Heart right ventricle (tissue), 16 donors: ENCODE data around the gene CBFA2T2. TPM values are rescaled to one million over a fixed set of nuclear protein-coding genes. Genes with fewer than 3 reads are reported as not detected.

ENCODE experiments used
- ATAC-seq, 8 donors: fragments of 200-7000 bp; cut with Tn5 transposase; one replicate each; pipeline ENCODE4 v1.9.1; 2020; ENCODE audit warnings: mild to moderate bottlenecking in 8 of 8, moderate library complexity in 8 of 8, moderate number of reproducible peaks in 1 of 8
- DNase-seq, 2 donors: peaks; one replicate each; pipeline ENCODE4 v3.0.0-alpha.2; 2020
- H3K27ac ChIP-seq, 10 donors: fragments of 200-600 bp; sonication (generic) in 2 of 10; one replicate each; pipeline versions ENCODE4 v1.5.0 to v1.8.0; 2020 to 2022; ENCODE audit warnings: mild to moderate bottlenecking in 3 of 10
- H3K27me3 ChIP-seq, 7 donors: fragments of 200-600 bp; one replicate each; pipeline ENCODE4 v1.8.0; 2021 to 2022; ENCODE audit warnings: mild to moderate bottlenecking in 2 of 7
- H3K36me3 ChIP-seq, 9 donors: fragments of 200-600 bp; sonication (generic) in 1 of 9; one replicate each; pipeline versions ENCODE4 v1.5.0 to v1.8.0; 2020 to 2022; ENCODE audit warnings: mild to moderate bottlenecking in 2 of 9
- H3K4me1 ChIP-seq, 9 donors: fragments of 200-600 bp; sonication (generic) in 1 of 9; one replicate each; pipeline versions ENCODE4 v1.5.0 to v1.8.0; 2020 to 2022; ENCODE audit warnings: mild to moderate bottlenecking in 4 of 9
- H3K4me3 ChIP-seq, 10 donors: fragments of 200-600 bp; sonication (generic) in 2 of 10; one replicate each; pipeline versions ENCODE4 v1.5.0 to v1.8.0; 2020 to 2022; ENCODE audit warnings: mild to moderate bottlenecking in 7 of 10, moderate library complexity in 2 of 10
- H3K9me3 ChIP-seq, 11 donors: fragments of 200-600 bp in 10 of 11; sonication (generic) in 2 of 11; one replicate each; pipeline versions ENCODE4 v1.5.0 to v1.8.0; 2013 to 2022; ENCODE audit warnings: mild to moderate bottlenecking in 2 of 11, control low read depth in 1 of 11, moderate library complexity in 1 of 11
- WGBS, 2 donors: extraction: QIAGEN DNeasy Blood & Tissue Kit; methylation state at CpG; one replicate each; pipeline ENCODE4 v1.1.7; 2013; ENCODE audit warnings: inconsistent platforms in 1 of 2; 5-methylcytosine and 5-hydroxymethylcytosine counted together
- intact Hi-C, 10 donors: fragments of 100-400 bp; cut with DNase I; formaldehyde crosslinking; loops; one replicate each; pipeline versions ENCODE4 v1.11.1 to v1.14.2; 2022
- polyA plus RNA-seq, 2 donors: library from polyadenylated mRNA; stranded (reverse); fragments of 200-250 nt; gene quantifications; one replicate each; pipeline ENCODE4 v1.2.3, GENCODE V29; 2013
- total RNA-seq, 10 donors: library from RNA; stranded (reverse); fragmentation: NEBNext Ultra II Directional in 3 of 10; extraction: Animal tissue kit (Norgen Biotek cat#: 25700) in 3 of 10; gene quantifications; one replicate each; pipeline versions ENCODE4 v1.2.1 to v1.2.4, GENCODE V29; 2021 to 2023
- TF ChIP-seq, protein P1 (sequence below), 9 donors: fragments of 200-600 bp; sonication (generic) in 2 of 9; IDR thresholded peaks; one replicate each; pipeline versions ENCODE4 v1.5.0 to v1.8.0; 2021 to 2022; ENCODE audit warnings: antibody characterized with exemption in 9 of 9, mild to moderate bottlenecking in 5 of 9, moderate library complexity in 1 of 9
- donor health status: Arrhythmogenic right ventricular cardiomyopathy.
- donor health status: ischemic (EF 13 %, LVEDD 7.1; RV severe dilation, severe dysfunction).
- donor health status: healthy with polysubstance abuse.
- donor health status: DM: no; HTN: yes; CAD: no.
- donor health status: DM: no; HTN: no; CAD: no.
- donor health status: ischemic (EF 25% LVEDD 6.9; RV normal size, moderate dysfunction).
- donor health status: ischemic (EF 25% LVEDD 5.7; RV mildly dilated, moderate dysfunction).
- donor health status: healthy.
- donor health status: DM: yes; HTN: yes; CAD: no.
- donor health status: Ischemic cardiomyopathy.
- donor health status: ischemic (EF 35%, LVEDD 5.7; RV mildly dilated, moderate dysfunction).
- donor health status: nonischemic (EF 11% LVEDD 7.7; RV severe dilation, severe dysfunction).
- donor health status: DM: yes; HTN: yes; CAD: no.
- donor health status: PGD.
- donor health status: ischemic (EF 29% LVEDD 5.4; RV normal size, mild dysfunction).
- donor health status: nonischemic (EF 23%, LVEDD 6.1; RV moderate dilation, normal function).

CBFA2T2 gene
- total and polyA plus RNA-seq, 12 donors: 3.5 to 13.3 (median 11.3) TPM

- no peaks in the 10 kb centered on the region for H3K27me3 ChIP-seq
- H3K4me1 ChIP-seq: peaks cover 0 to 13% (median 0%) of the 10 kb centered on the region in 9 donors
- DNase-seq (no peak), ATAC-seq (no peak)
- H3K27ac ChIP-seq: no peak overlapping the region
- no peak overlapping the region for H3K4me3 ChIP-seq
- H3K9me3 ChIP-seq: no peaks in the 10 kb centered on the region
- TF ChIP-seq, protein P1, sequence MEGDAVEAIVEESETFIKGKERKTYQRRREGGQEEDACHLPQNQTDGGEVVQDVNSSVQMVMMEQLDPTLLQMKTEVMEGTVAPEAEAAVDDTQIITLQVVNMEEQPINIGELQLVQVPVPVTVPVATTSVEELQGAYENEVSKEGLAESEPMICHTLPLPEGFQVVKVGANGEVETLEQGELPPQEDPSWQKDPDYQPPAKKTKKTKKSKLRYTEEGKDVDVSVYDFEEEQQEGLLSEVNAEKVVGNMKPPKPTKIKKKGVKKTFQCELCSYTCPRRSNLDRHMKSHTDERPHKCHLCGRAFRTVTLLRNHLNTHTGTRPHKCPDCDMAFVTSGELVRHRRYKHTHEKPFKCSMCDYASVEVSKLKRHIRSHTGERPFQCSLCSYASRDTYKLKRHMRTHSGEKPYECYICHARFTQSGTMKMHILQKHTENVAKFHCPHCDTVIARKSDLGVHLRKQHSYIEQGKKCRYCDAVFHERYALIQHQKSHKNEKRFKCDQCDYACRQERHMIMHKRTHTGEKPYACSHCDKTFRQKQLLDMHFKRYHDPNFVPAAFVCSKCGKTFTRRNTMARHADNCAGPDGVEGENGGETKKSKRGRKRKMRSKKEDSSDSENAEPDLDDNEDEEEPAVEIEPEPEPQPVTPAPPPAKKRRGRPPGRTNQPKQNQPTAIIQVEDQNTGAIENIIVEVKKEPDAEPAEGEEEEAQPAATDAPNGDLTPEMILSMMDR (IDR thresholded peaks at IDR 0.05): no peak
- intact Hi-C loops: no loop called here
- H3K36me3 ChIP-seq: peaks cover 0 to 18% (median 0%) of the 10 kb centered on the region in 9 donors
- WGBS, 2 donors: 77 to 78% methylated on average over 3 of the region's 3 CpGs
Observed at GRCh38 chr20:33524261-33524660, 34.4 kb downstream of the CBFA2T2 start.

DNA sequence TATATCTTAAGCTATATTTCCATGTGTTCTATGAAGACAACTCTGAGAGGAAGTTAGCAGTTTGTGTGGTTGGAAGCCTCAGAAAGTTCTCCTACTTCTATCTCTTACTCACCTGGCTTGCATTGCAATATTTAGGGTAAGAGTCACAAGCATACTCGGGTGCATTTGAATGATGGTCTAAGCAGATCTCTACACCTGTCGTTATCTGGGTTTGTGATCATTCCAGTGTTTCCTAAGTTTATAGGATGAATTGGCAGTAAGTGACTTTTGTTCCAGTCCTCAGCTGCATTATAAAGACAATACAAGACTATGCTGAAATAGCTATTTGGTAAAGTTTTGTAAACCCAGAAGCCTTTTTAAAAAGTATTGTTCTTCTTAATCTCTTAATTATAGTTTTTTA, 36.9 kb downstream of the CBFA2T2 start:
- TF ChIP-seq, protein P1 (IDR thresholded peaks at IDR 0.05): no peak
- ATAC-seq (no peak), DNase-seq (no peak)
- H3K4me1 ChIP-seq: peaks cover under 1 to 15% (median 5%) of the 10 kb centered on the region in 9 donors
- intact Hi-C loops: no loop called here
- H3K36me3 ChIP-seq: peaks cover 0 to 18% (median 0%) of the 10 kb centered on the region in 9 donors
- no peaks in the 10 kb centered on the region for H3K9me3 ChIP-seq
- no peak overlapping the region for H3K27ac ChIP-seq
- no peak overlapping the region for H3K4me3 ChIP-seq
- WGBS, 2 donors: 75 to 85% methylated on average over 2 of the region's 2 CpGs
- H3K27me3 ChIP-seq: no peaks in the 10 kb centered on the region

DNA sequence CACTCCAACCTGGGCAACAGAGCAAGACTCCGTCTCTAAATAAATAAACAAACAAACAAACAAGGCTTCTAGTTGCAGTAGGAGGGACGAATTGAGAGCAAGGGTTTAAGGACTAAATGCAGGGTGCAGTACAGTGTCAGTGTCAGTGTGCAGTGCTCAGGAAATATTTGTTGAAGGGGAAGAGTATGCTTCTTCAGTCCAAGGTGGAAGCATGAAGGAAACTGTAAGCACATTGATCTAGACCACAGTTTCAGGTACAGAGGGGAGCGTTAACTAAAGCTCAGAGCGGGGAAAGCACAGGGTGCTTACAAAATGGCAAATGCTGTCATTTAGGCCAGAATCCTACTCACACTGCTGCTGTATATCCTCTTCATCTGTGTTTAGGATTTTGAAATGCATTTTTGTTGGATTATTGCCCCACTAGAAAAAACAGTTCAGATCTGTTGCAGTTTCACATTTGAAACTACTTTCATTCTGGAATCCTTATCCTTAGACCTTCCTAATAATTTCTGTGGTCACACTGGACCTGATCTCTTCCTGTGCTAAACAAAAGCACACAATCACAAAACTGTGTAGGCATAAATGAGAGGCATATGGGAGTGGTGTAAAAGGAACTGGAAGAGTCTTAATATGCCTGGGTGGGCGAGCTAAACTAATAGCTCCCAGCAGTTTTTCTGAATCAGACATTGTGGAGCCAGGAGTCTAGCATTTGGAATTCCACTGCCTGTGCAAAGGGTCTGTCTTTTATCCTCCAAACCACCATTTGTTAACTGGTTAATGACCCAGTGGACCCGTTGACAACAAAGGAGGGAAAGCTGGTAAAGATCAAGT, 41.4 kb downstream of the CBFA2T2 start:
- intact Hi-C loops: no loop called here
- WGBS, 2 donors: 77 to 78% methylated on average over 6 of the region's 6 CpGs
- Histone ChIP-seq H3K36me3 (peaks cover 0 to 1% (median 0%) of the 10 kb centered on the region in 9 donors), H3K27me3 (no peaks in the 10 kb centered on the region), H3K4me3 (no peak overlapping the region), H3K9me3 (no peaks in the 10 kb centered on the region), H3K4me1 (peaks cover 7 to 34% (median 23%) of the 10 kb centered on the region in 9 donors), H3K27ac (peak overlapping the region in 3 of 10 donors; percentile 0 to 5 (median 5))
- TF ChIP-seq, protein P1 (IDR thresholded peaks at IDR 0.05): no peak
- DNase-seq (no peak), ATAC-seq (peak in 3 of 8 donors; percentile 31 to 53 (median 34))

GRCh38 chr20:33531885-33532284, 42.0 kb downstream of the CBFA2T2 start:
- no peaks in the 10 kb centered on the region for H3K9me3 ChIP-seq
- no peaks in the 10 kb centered on the region for H3K27me3 ChIP-seq
- WGBS, 2 donors: 57 to 77% methylated on average over 1 of the region's 1 CpG
- TF ChIP-seq, protein P1 (IDR thresholded peaks at IDR 0.05): no peak
- H3K27ac ChIP-seq: peak overlapping the region in 4 of 10 donors; percentile 0 to 16 (median 4)
- intact Hi-C loops: no loop called here
- peaks cover 7 to 34% (median 23%) of the 10 kb centered on the region in 9 donors for H3K4me1 ChIP-seq
- no peak overlapping the region for H3K4me3 ChIP-seq
- no peak for DNase-seq
- no peaks in the 10 kb centered on the region for H3K36me3 ChIP-seq
- ATAC-seq: no peak
